HL-60 (cell line): ENCODE results near the gene DDC.
"Not testable (repeated sequence)": the region's sequence is repeated elsewhere in the genome, so short reads cannot be mapped to it uniquely, and the experiment has no call there.

Source experiments
- CTCF ChIP-seq: IDR thresholded peaks from one replicate; pipeline ENCODE4 v1.5.1; 2011; ENCODE audit warnings: low read length, control low read depth, inconsistent platforms; ENCODE audit not compliant: insufficient read depth
- POLR2AphosphoS5 ChIP-seq: IDR thresholded peaks from 2 replicates; pipeline ENCODE4 v1.6.1; 2012; ENCODE audit warnings: low read depth
- REST ChIP-seq: IDR thresholded peaks from 2 replicates; pipeline ENCODE4 v1.6.1; 2012; ENCODE audit warnings: low read depth; ENCODE audit not compliant: insufficient replicate concordance

- not testable (repeated sequence) for TF ChIP-seq POLR2AphosphoS5, CTCF, REST
Observed at GRCh38 chr7:50583295-50583694, 18.1 kb upstream of the DDC start.
